Common myeloid progenitor, CD34-positive (primary cell): ENCODE data around the gene TMEM18.

Experiments
- CTCF ChIA-PET: fragments of 350-600 bp; sonication (Branson Sonifier 250); formaldehyde crosslinking; loops from one replicate; lab custom pipeline; 2021; ENCODE audit warnings: antibody characterized with exemption; lab: Charles Lee
- POLR2A ChIA-PET: fragments of 350-600 bp; sonication (Branson Sonifier 250); formaldehyde crosslinking; loops from one replicate; lab custom pipeline; 2021; ENCODE audit warnings: antibody characterized with exemption; lab: Charles Lee
- DNase-seq, 3 donors: peaks; one replicate each; pipeline versions ENCODE4 v3.0.0 to v3.0.0-alpha.2; 2013
- H3K27ac ChIP-seq, 2 experiments: 1 replicate in 1 of 2; 2 replicates in 1 of 2; pipeline ENCODE4 v1.7.0; 2013; ENCODE audit warnings: inconsistent platforms in 2 of 2, low read length in 2 of 2, mild to moderate bottlenecking in 2 of 2, low read depth in 1 of 2, moderate library complexity in 1 of 2; ENCODE audit not compliant: severe bottlenecking in 2 of 2, insufficient read depth in 1 of 2, poor library complexity in 1 of 2
- H3K27me3 ChIP-seq, 5 experiments: replicated peaks in 2 of 5; 1 replicate in 3 of 5; 2 replicates in 2 of 5; pipeline versions ENCODE4 v1.6.1 to v1.7.0; 2013; ENCODE audit warnings: low read length in 4 of 5, mild to moderate bottlenecking in 2 of 5, moderate library complexity in 2 of 5, inconsistent platforms in 1 of 5; ENCODE audit not compliant: insufficient read depth in 5 of 5, control insufficient read depth in 4 of 5
- H3K36me3 ChIP-seq, 4 experiments: 1 replicate in 2 of 4; 2 replicates in 2 of 4; pipeline versions ENCODE4 v1.6.1 to v1.7.0; 2013; ENCODE audit warnings: low read length in 3 of 4, control low read depth in 1 of 4, mild to moderate bottlenecking in 1 of 4; ENCODE audit not compliant: control insufficient read depth in 4 of 4, insufficient read depth in 4 of 4
- H3K4me1 ChIP-seq, 4 experiments: 1 replicate in 3 of 4; 2 replicates in 1 of 4; pipeline versions ENCODE4 v1.6.1 to v1.7.1; 2013; ENCODE audit warnings: low read length in 3 of 4, mild to moderate bottlenecking in 3 of 4, control low read depth in 1 of 4, inconsistent platforms in 1 of 4, moderate library complexity in 1 of 4; ENCODE audit not compliant: control insufficient read depth in 4 of 4, insufficient read depth in 4 of 4; ENCODE audit errors: control extremely low read depth in 1 of 4
- H3K4me3 ChIP-seq, 7 experiments: 1 replicate in 4 of 7; 2 replicates in 3 of 7; pipeline versions ENCODE4 v1.5.1 to v1.7.0; 2013; ENCODE audit warnings: mild to moderate bottlenecking in 7 of 7, low read length in 6 of 7, moderate library complexity in 6 of 7, inconsistent platforms in 2 of 7, low read depth in 2 of 7, control low read depth in 1 of 7; ENCODE audit not compliant: insufficient read depth in 4 of 7, control insufficient read depth in 1 of 7; ENCODE audit errors: extremely low read depth in 1 of 7
- H3K9me3 ChIP-seq, 5 experiments: 1 replicate in 4 of 5; 2 replicates in 1 of 5; pipeline versions ENCODE4 v1.6.1 to v1.7.1; 2013; ENCODE audit warnings: low read length in 4 of 5, mild to moderate bottlenecking in 2 of 5, inconsistent platforms in 1 of 5, low read depth in 1 of 5, moderate library complexity in 1 of 5; ENCODE audit not compliant: control insufficient read depth in 4 of 5, insufficient read depth in 2 of 5; ENCODE audit errors: control extremely low read depth in 1 of 5
- WGBS: methylation state at CpG from one replicate; pipeline ENCODE4 v1.1.5; 2013; ENCODE audit not compliant: insufficient coverage; 5-methylcytosine and 5-hydroxymethylcytosine counted together

The TMEM18 gene

DNA sequence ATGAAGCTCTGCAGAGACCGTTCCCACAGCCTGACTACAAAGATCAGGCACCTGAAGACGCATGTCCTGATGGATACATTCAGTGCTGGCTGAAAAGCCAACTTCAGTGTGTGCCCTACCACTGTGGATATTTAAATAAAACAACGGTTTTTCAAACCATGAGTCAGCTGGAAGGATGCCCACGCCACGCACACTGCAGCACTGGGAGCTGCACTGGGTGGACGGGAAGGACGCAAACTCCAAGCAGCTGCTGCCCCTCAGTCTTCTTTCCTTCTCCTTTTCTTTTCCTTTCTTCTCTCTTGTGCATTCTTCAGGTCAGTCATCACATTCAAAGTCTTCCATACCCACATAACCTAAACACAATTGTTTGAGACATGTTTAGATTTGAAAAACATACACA lies 7.9 kb downstream of the TMEM18 start:
- 72% methylated on average over 7 of the region's 7 CpGs for WGBS
- no peak overlapping the region for H3K27ac ChIP-seq
- H3K9me3 ChIP-seq = peaks cover 0 to 19% (median 16%) of the 10 kb centered on the region in 5 experiments
- ChIA-PET CTCF (interaction anchor here (1.0 to 1.4 kb wide), 2 partner anchors 12 to 107 kb away, joined by 3 read pairs; no protein-coding TSS in a partner anchor), POLR2A (no interaction called here)
- H3K27me3 ChIP-seq = no peaks in the 10 kb centered on the region
- no peaks in the 10 kb centered on the region for H3K4me1 ChIP-seq
- no peak overlapping the region for H3K4me3 ChIP-seq
- DNase-seq = no peak
- peaks cover 21 to 73% (median 54%) of the 10 kb centered on the region in 4 experiments for H3K36me3 ChIP-seq

DNA sequence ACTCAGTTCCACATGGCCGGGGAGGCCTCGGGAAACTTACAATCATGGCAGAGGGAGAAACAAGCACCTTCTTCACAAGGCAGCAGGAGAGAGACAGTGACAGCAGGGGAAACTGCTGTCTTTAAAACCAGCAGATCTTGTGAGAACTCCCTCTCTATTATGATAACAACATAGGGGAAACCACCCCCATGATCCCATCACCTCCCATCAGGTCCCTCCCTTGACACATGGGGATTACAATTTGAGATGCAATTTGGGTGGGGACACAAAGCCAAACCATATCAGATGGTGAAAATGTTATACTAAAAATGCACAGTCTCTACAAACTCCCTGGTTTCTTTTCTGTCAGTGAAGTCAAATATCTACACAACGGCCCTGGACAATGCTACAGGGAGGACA lies 9.2 kb downstream of the TMEM18 start:
- 100% methylated on average over 2 of the region's 3 CpGs for WGBS
- Histone ChIP-seq H3K36me3 (peaks cover 23 to 80% (median 51%) of the 10 kb centered on the region in 4 experiments), H3K4me1 (peaks cover 0 to 3% (median 2%) of the 10 kb centered on the region in 4 experiments), H3K27me3 (no peaks in the 10 kb centered on the region), H3K27ac (no peak overlapping the region), H3K4me3 (no peak overlapping the region), H3K9me3 (peaks cover 0 to 19% (median 16%) of the 10 kb centered on the region in 5 experiments)
- no peak for DNase-seq
- ChIA-PET POLR2A (no interaction called here), CTCF (interaction anchor here (0.5 kb wide), 1 partner anchor 294 kb away, joined by 3 read pairs; no protein-coding TSS in a partner anchor)

DNA sequence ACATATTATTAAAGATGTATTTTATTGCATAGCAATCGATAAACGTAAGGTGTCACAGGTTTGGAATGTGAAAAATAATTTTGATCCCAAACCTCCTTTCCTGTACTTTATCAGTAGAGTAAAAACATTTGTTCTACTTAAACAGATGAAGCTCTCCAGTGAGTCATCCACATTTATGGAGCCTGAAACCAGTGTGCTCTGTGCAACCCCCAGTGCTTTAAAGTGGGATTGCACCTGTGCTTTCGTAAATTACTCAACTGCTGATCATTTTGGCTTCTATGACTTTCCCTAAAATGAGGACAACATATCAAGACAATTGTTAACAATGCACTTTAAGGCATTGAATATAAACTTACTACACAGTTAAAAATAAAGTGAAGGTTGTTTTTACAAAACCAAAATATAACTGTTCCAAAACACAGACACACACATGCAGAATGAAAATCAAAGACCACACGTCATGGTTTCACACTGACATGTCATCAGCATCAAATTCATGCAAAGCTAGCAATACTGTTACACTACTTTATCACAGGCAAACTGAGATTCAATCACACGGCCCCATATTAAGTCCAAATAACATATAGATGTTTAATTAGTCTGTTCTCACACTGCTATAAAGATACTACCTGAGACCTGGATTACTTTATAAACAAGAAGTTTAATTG lies 9.7 kb downstream of the TMEM18 start:
- Histone ChIP-seq H3K27ac (no peak overlapping the region), H3K4me1 (peaks cover 0 to 9% (median 7%) of the 10 kb centered on the region in 4 experiments), H3K36me3 (peaks cover 23 to 77% (median 50%) of the 10 kb centered on the region in 4 experiments), H3K4me3 (no peak overlapping the region), H3K27me3 (no peaks in the 10 kb centered on the region), H3K9me3 (peaks cover 0 to 19% (median 16%) of the 10 kb centered on the region in 5 experiments)
- 100% methylated on average over 1 of the region's 5 CpGs for WGBS
- CTCF ChIA-PET = interaction anchor here (0.7 to 1.0 kb wide), 3 partner anchors 10 to 886 kb away, joined by 3 to 4 read pairs (median 3); no protein-coding TSS in a partner anchor
- peak; percentile 28 to 67 (median 62) for DNase-seq
- POLR2A ChIA-PET = no interaction called here

DNA sequence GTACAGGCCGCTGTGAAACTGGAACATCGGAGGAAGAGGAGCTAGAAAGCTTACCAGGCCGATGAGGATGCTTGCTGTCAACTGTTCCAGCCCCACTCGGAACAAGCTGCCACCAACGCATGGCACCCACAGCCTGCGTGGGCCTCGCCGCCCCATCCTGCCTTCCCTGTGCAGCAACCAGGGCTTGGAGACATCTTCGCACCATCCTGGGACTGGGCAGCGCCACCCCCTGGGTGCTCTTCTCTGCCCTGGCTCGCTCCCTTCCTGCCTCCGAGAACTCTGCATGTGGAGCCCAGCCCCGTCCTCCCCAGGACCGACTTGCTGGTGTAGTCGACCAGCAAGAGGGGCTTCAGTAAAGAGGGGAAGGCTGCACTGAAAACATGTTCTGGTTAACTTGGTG lies 10.8 kb downstream of the TMEM18 start:
- CTCF ChIA-PET = interaction anchor here (0.6 to 1.1 kb wide), 3 partner anchors 28 to 420 kb away, joined by 3 to 5 read pairs (median 4); no protein-coding TSS in a partner anchor
- H3K4me1 ChIP-seq = peaks cover 0 to 15% (median 12%) of the 10 kb centered on the region in 4 experiments
- no peak overlapping the region for H3K27ac ChIP-seq
- WGBS = 99% methylated on average over 14 of the region's 15 CpGs
- H3K4me3 ChIP-seq = no peak overlapping the region
- no peak for DNase-seq
- POLR2A ChIA-PET = no interaction called here
- H3K27me3 ChIP-seq = no peaks in the 10 kb centered on the region
- H3K36me3 ChIP-seq = peaks cover 23 to 69% (median 42%) of the 10 kb centered on the region in 4 experiments
- peaks cover 0 to 19% (median 16%) of the 10 kb centered on the region in 5 experiments for H3K9me3 ChIP-seq

GRCh38 chr2:665340-666073 lies 11.7 kb downstream of the TMEM18 start:
- Histone ChIP-seq H3K27ac (no peak overlapping the region), H3K27me3 (no peaks in the 10 kb centered on the region), H3K9me3 (peaks cover 0 to 19% (median 16%) of the 10 kb centered on the region in 5 experiments), H3K36me3 (peaks cover 23 to 62% (median 36%) of the 10 kb centered on the region in 4 experiments), H3K4me1 (peaks cover 0 to 15% (median 12%) of the 10 kb centered on the region in 4 experiments), H3K4me3 (no peak overlapping the region)
- ChIA-PET POLR2A (no interaction called here), CTCF (interaction anchor here (1.1 kb wide), 2 partner anchors 27 to 419 kb away, joined by 4 to 5 read pairs; no protein-coding TSS in a partner anchor)
- 100% methylated on average over 4 of the region's 4 CpGs for WGBS
- no peak for DNase-seq

GRCh38 chr2:664063-664462 lies 13.1 kb downstream of the TMEM18 start:
- POLR2A ChIA-PET = no interaction called here

More at GRCh38 chr2:664063-664462, 13.1 kb downstream of the TMEM18 start:
- no peak overlapping the region for H3K4me3 ChIP-seq
- peaks cover 0 to 1% (median 0%) of the 10 kb centered on the region in 5 experiments for H3K27me3 ChIP-seq
- peaks cover 20 to 48% (median 25%) of the 10 kb centered on the region in 4 experiments for H3K36me3 ChIP-seq
- CTCF ChIA-PET = interaction anchor here (1.0 to 1.5 kb wide), 5 partner anchors 11 to 134 kb away, joined by 3 to 5 read pairs (median 3); no protein-coding TSS in a partner anchor
- DNase-seq = no peak
- WGBS = 100% methylated on average over 1 of the region's 3 CpGs
- peaks cover 0 to 15% (median 12%) of the 10 kb centered on the region in 4 experiments for H3K4me1 ChIP-seq
- peaks cover 0 to 19% (median 16%) of the 10 kb centered on the region in 5 experiments for H3K9me3 ChIP-seq
- no peak overlapping the region for H3K27ac ChIP-seq
